RKO (cell line): Measurements from ENCODE around the gene TUBB8.
"Not testable (repeated sequence)": the region's sequence is repeated elsewhere in the genome, so short reads cannot be mapped to it uniquely, and the experiment has no call there.

Experiments
- DNase-seq: peaks from one replicate; pipeline ENCODE4 v3.0.0-alpha.2; 2016; ENCODE audit warnings: low spot score

TUBB8 gene

GRCh38 chr10:47864-48263 lies 1.2 kb downstream of the TUBB8 start:
- DNase-seq = not testable (repeated sequence)

GRCh38 chr10:13315-13635 lies 35.8 kb downstream of the TUBB8 start:
- not testable (repeated sequence) for DNase-seq

- not testable (repeated sequence) for DNase-seq
These were observed 36.4 kb downstream of the TUBB8 start for GRCh38 chr10:12444-13314.

GRCh38 chr10:11260-11659 lies 37.8 kb downstream of the TUBB8 start:
- DNase-seq = not testable (repeated sequence)

GRCh38 chr10:10261-10971 lies 38.7 kb downstream of the TUBB8 start:
- DNase-seq = not testable (repeated sequence)
